RWPE1 (cell line): ENCODE results near the gene ITGB4.

Experiments
- CTCF ChIA-PET: fragments of 350-600 bp; sonication (Branson Sonifier 250); formaldehyde crosslinking; extraction: SDS; loops from one replicate; lab custom pipeline; 2021; lab: Yijun Ruan, JAX
- POLR2A ChIA-PET: fragments of 400-600 bp; formaldehyde crosslinking; extraction: SDS; loops from one replicate; lab custom pipeline; 2020; ENCODE audit warnings: antibody characterized with exemption; ENCODE audit not compliant: low non-redundant PET; lab: Yijun Ruan, JAX
- DNase-seq: peaks from one replicate; pipeline ENCODE4 v3.0.0; 2012; ENCODE audit warnings: low spot score
- H3K27ac ChIP-seq: fragments of 450-650 bp; 2 replicates; pipeline ENCODE4 v1.5.1; 2017
- TF ChIP-seq, protein P1 (sequence below): fragments of 450-650 bp; conservative IDR thresholded peaks from 2 replicates; pipeline ENCODE4 v1.5.1; 2017; ENCODE audit warnings: low read depth, mild to moderate bottlenecking

Gene ITGB4

DNA sequence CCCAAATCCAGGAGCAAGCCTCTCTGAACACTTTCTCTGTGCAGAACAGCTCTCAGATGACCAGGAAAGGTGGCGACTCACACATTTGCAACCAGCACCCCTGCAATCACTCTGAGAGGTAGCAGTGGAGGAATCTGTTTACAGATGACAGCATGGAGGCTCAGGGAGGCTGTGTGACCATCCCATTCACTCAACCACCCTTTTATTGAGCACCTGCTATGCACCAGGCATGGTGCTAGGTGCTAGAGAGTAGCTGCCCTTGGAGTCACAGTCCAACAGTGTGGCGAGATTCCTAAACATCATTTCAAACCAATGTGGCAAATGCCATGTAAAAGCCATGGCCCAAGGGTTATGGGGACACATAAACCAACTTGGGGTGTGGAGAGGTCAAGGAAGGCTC is 1.5 kb upstream of the ITGB4 start:
- ChIA-PET CTCF (interaction anchor here (1.7 kb wide), 1 partner anchor 40 kb away, joined by 5 read pairs; no protein-coding TSS in a partner anchor), POLR2A (interaction anchor here (1.0 to 2.1 kb wide), 2 partner anchors 9 to 12 kb away, joined by 4 to 5 read pairs; no protein-coding TSS in a partner anchor)
- TF ChIP-seq, protein P1, sequence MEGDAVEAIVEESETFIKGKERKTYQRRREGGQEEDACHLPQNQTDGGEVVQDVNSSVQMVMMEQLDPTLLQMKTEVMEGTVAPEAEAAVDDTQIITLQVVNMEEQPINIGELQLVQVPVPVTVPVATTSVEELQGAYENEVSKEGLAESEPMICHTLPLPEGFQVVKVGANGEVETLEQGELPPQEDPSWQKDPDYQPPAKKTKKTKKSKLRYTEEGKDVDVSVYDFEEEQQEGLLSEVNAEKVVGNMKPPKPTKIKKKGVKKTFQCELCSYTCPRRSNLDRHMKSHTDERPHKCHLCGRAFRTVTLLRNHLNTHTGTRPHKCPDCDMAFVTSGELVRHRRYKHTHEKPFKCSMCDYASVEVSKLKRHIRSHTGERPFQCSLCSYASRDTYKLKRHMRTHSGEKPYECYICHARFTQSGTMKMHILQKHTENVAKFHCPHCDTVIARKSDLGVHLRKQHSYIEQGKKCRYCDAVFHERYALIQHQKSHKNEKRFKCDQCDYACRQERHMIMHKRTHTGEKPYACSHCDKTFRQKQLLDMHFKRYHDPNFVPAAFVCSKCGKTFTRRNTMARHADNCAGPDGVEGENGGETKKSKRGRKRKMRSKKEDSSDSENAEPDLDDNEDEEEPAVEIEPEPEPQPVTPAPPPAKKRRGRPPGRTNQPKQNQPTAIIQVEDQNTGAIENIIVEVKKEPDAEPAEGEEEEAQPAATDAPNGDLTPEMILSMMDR = no peak
- H3K27ac ChIP-seq = peak overlapping the region; percentile 98
- DNase-seq = no peak

DNA sequence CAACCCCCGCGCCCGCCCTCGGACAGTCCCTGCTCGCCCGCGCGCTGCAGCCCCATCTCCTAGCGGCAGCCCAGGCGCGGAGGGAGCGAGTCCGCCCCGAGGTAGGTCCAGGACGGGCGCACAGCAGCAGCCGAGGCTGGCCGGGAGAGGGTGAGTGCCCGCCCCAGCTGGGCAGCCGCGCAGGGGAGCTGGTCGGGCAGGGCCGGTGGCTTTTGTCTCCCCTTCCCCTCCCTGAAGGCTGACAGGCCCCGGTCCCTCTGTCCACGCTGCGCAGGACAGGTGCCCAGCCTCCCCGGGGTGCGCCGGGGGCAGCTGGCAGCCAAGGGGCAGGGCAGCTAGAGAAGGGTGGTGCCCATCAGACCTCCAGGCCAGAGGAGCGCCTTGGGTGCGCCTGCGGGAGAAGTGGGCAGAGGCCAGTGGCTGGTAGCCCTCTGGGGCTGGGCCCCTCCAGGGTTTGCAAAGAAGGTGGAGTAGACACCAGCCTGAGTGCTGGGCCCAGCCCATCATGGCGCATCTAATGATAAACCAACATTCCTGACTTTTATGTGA is 278 bp downstream of the ITGB4 start:
- ChIA-PET POLR2A (interaction anchor here (1.1 to 4.0 kb wide), 6 partner anchors 11 to 40 kb away, joined by 5 to 39 read pairs (median 11); no protein-coding TSS in a partner anchor), CTCF (interaction anchor here (0.5 to 1.6 kb wide), 6 partner anchors 27 to 155 kb away, joined by 3 to 9 read pairs (median 6); partner anchors contain the start of gene SMIM5)
- H3K27ac ChIP-seq = peak overlapping the region; percentile 98
- DNase-seq = no peak
- TF ChIP-seq, protein P1 = no peak

DNA sequence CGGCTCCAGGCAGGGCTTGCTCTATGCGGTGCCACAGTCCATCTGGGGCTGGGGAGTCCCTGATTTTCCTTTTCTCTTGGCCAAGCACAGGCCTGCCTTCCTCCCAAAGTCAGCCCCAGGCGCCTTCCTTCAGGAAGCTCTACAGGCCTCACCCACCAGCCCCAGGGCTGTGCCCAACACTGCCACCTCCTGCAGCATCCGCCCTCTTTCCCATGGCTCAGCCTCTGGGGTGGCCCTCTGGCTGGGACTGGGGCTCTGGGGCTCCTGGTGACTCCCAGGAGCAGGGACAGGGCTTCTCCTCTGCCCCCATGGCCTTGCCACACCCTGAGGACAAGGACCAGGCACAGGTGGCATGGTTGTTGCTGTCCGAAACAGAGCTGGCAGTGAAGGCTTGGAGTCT is 817 bp downstream of the ITGB4 start:
- POLR2A ChIA-PET = interaction anchor here (0.5 to 4.0 kb wide), 4 partner anchors 15 to 93 kb away, joined by 3 to 39 read pairs (median 12); no protein-coding TSS in a partner anchor
- DNase-seq = no peak

DNA sequence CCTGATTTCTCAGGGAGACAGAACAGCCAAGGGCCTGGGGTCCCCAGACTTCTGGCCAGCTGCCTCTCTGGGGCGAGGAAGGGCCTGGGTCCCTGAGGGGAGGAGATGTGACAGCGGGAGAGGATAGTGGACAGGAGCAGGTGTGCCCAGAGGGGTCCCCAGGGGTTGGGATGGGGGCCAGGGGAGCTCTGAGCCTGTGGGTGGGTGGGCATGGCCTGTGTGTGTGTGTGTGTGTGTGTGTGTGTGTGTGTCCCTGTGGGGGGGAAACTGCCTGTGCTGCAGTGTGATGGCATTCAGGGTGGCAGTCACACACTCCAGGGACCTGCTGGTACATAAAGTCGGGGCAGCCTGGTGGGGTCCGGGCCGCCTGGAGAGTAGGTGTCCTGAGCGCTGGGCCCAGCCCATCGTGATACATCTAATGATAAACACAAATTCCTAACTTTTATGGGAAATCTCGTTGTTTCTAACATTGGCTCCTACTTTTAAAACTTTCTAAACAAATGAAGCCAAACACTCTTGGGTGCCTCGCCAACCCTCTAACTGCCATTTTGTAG is 1.4 kb downstream of the ITGB4 start:
- no peak for DNase-seq
- TF ChIP-seq, protein P1 = no peak
- ChIA-PET POLR2A (interaction anchor here (0.5 to 4.0 kb wide), 6 partner anchors 16 to 188 kb away, joined by 3 to 39 read pairs (median 6); no protein-coding TSS in a partner anchor), CTCF (interaction anchor here (0.6 to 1.6 kb wide), 6 partner anchors 25 to 962 kb away, joined by 3 to 8 read pairs (median 4); no protein-coding TSS in a partner anchor)
- peak overlapping the region; percentile 98 for H3K27ac ChIP-seq

More for the DNA sequence above, 817 bp downstream of the ITGB4 start:
- TF ChIP-seq, protein P1 = no peak
- peak overlapping the region; percentile 98 for H3K27ac ChIP-seq
- CTCF ChIA-PET = interaction anchor here (0.5 to 1.6 kb wide), 7 partner anchors 26 to 962 kb away, joined by 3 to 8 read pairs (median 4); no protein-coding TSS in a partner anchor

DNA sequence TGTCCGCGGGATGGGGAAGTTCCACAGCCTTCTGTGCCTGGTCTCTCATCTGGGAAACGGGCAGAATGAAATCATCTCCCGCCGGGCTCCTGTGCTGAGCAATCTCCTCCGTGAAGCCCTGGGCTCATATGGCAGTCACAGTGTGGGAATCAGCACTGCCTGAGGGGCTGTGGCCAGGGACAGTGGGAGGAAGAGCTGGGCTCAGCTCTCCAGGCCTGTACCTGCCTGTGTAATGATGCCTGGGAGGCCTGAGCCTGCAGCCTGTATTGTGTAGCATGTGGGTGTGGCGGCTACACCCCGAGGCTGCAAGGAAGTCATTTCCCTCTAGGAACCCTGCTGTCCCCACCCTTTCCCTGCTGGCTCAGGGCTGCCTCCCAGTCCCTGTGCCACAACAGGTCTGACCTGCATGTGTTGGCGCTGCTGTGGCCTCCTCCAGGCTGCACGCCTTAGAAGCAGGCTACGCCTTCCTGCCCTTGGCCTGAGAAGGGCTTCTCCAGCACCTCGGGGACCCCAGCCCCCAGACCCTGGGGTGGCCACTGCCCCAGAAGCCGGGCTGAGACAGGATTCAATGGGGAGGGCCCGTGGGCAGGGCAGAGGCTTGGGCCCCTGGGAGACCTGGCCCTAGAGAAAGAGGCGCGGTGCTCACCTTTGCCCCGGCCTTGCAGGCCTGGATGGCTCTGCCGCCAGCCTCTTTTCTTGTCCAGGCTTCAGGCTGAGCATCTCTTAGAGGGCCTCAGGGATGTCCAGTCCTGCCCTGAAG is 2.1 kb downstream of the ITGB4 start:
- TF ChIP-seq, protein P1 = no peak
- DNase-seq = peak; percentile 36
- ChIA-PET CTCF (interaction anchor here (0.6 to 0.9 kb wide), 3 partner anchors 25 to 134 kb away, joined by 3 to 4 read pairs (median 4); no protein-coding TSS in a partner anchor), POLR2A (interaction anchor here (0.5 to 4.0 kb wide), 4 partner anchors 16 to 187 kb away, joined by 3 to 39 read pairs (median 6); no protein-coding TSS in a partner anchor)
- H3K27ac ChIP-seq = peak overlapping the region; percentile 98
